H9 (cell line): ENCODE measurements around the gene WNT4. TPM values are rescaled to one million over a fixed set of nuclear protein-coding genes. Genes with fewer than 3 reads are reported as not detected.

Experiments used
- DNase-seq: peaks from one replicate; pipeline ENCODE4 v3.0.0-alpha.2; 2017
- H2AFZ ChIP-seq: one replicate; pipeline ENCODE4 v1.6.1; 2013; ENCODE audit warnings: mild to moderate bottlenecking, low read length, control low read depth, moderate library complexity
- H2AK5ac ChIP-seq: 2 replicates; pipeline ENCODE4 v1.6.1; 2013; ENCODE audit warnings: low read length, control low read depth, mixed read lengths; ENCODE audit not compliant: insufficient read length
- H2BK120ac ChIP-seq: one replicate; pipeline ENCODE4 v1.6.1; 2013; ENCODE audit warnings: low read depth, mild to moderate bottlenecking, low read length, control low read depth, inconsistent platforms; ENCODE audit not compliant: poor library complexity, severe bottlenecking
- H2BK12ac ChIP-seq: 2 replicates; pipeline ENCODE4 v1.6.1; 2013; ENCODE audit warnings: low read length, control low read depth, mixed read lengths, low read depth; ENCODE audit not compliant: insufficient read length
- H2BK15ac ChIP-seq: 2 replicates; pipeline ENCODE4 v1.6.1; 2013; ENCODE audit warnings: low read depth, low read length, control low read depth
- H2BK20ac ChIP-seq: one replicate; pipeline ENCODE4 v1.6.1; 2013; ENCODE audit warnings: low read depth, mild to moderate bottlenecking, low read length, control low read depth, inconsistent platforms; ENCODE audit not compliant: poor library complexity, severe bottlenecking
- H2BK5ac ChIP-seq: 2 replicates; pipeline ENCODE4 v1.6.1; 2013; ENCODE audit warnings: low read length, control low read depth, mixed read lengths; ENCODE audit not compliant: insufficient read length
- H3K14ac ChIP-seq: 2 replicates; pipeline ENCODE4 v1.6.1; 2013; ENCODE audit warnings: low read length, control low read depth; ENCODE audit not compliant: insufficient read depth
- H3K18ac ChIP-seq: 2 replicates; pipeline ENCODE4 v1.6.1; 2013; ENCODE audit warnings: low read depth, mild to moderate bottlenecking, mixed read lengths, low read length, control low read depth; ENCODE audit not compliant: insufficient read length
- H3K23ac ChIP-seq: 2 replicates; pipeline ENCODE4 v1.6.1; 2013; ENCODE audit warnings: low read length, control low read depth, mixed read lengths, low read depth; ENCODE audit not compliant: insufficient read length
- H3K23me2 ChIP-seq: 2 replicates; pipeline ENCODE4 v1.6.1; 2013; ENCODE audit warnings: low read depth, mild to moderate bottlenecking, mixed read lengths, low read length, control low read depth; ENCODE audit not compliant: insufficient read length, poor library complexity, severe bottlenecking
- H3K27ac ChIP-seq: 2 replicates; pipeline ENCODE4 v1.5.1; 2013; ENCODE audit warnings: low read length, control low read depth, mixed read lengths, low read depth; ENCODE audit not compliant: insufficient read length
- H3K27me3 ChIP-seq: 2 replicates; pipeline ENCODE4 v1.6.1; 2013; ENCODE audit warnings: low read length, control low read depth, inconsistent platforms; ENCODE audit not compliant: insufficient read depth
- H3K4ac ChIP-seq: 2 replicates; pipeline ENCODE4 v1.6.1; 2013; ENCODE audit warnings: low read depth, mild to moderate bottlenecking, control low read depth, inconsistent platforms, low read length, moderate library complexity
- H3K4me1 ChIP-seq: 2 replicates; pipeline ENCODE4 v1.6.1; 2013; ENCODE audit warnings: low read length, control low read depth, inconsistent platforms; ENCODE audit not compliant: insufficient read depth
- H3K4me2 ChIP-seq: 2 replicates; pipeline ENCODE4 v1.6.1; 2013; ENCODE audit warnings: low read length, control low read depth, mixed read lengths; ENCODE audit not compliant: insufficient read length, insufficient read depth
- H3K56ac ChIP-seq: 2 replicates; pipeline ENCODE4 v1.6.1; 2013; ENCODE audit warnings: low read depth, mild to moderate bottlenecking, mixed read lengths, low read length, control low read depth; ENCODE audit not compliant: insufficient read length
- H3K79me1 ChIP-seq: 2 replicates; pipeline ENCODE4 v1.6.1; 2013; ENCODE audit warnings: low read depth, mild to moderate bottlenecking, moderate library complexity, low read length, control low read depth, inconsistent platforms; ENCODE audit not compliant: insufficient read depth, poor library complexity, severe bottlenecking
- H3K79me2 ChIP-seq: 2 replicates; pipeline ENCODE4 v1.6.1; 2013; ENCODE audit warnings: low read length, control low read depth, inconsistent platforms; ENCODE audit not compliant: insufficient read depth
- H3K9ac ChIP-seq: 2 replicates; pipeline ENCODE4 v1.6.1; 2013; ENCODE audit warnings: low read length, control low read depth, mixed read lengths; ENCODE audit not compliant: insufficient read length; ENCODE audit errors: extremely low read depth
- H3K9me3 ChIP-seq: one replicate; pipeline ENCODE4 v1.6.1; 2013; ENCODE audit warnings: low read depth, low read length, inconsistent platforms; ENCODE audit not compliant: control insufficient read depth
- H3T11ph ChIP-seq: one replicate; pipeline ENCODE4 v1.6.1; 2013; ENCODE audit warnings: mild to moderate bottlenecking, low read length, control low read depth, inconsistent platforms
- H4K20me1 ChIP-seq: one replicate; pipeline ENCODE4 v1.6.1; 2013; ENCODE audit not compliant: control insufficient read depth, insufficient read length, insufficient read depth
- H4K5ac ChIP-seq: 2 replicates; pipeline ENCODE4 v1.6.1; 2013; ENCODE audit warnings: low read depth, mild to moderate bottlenecking, mixed read lengths, low read length, control low read depth; ENCODE audit not compliant: insufficient read length
- H4K8ac ChIP-seq: replicated peaks from 2 replicates; pipeline ENCODE4 v1.6.1; 2013; ENCODE audit warnings: low read length, control low read depth, mixed read lengths, low read depth; ENCODE audit not compliant: insufficient read length
- H4K91ac ChIP-seq: 2 replicates; pipeline ENCODE4 v1.6.1; 2013; ENCODE audit warnings: low read depth, mild to moderate bottlenecking, moderate library complexity, mixed read lengths, low read length, control low read depth; ENCODE audit not compliant: insufficient read length
- H3K27ac Mint-ChIP-seq, 3 experiments: 2 replicates in 2 of 3; 3 replicates in 1 of 3; pipeline ENCODE4 v1.8.0; 2020 to 2021; ENCODE audit warnings: mixed read lengths in 3 of 3, mild to moderate bottlenecking in 1 of 3, moderate library complexity in 1 of 3
- H3K27me3 Mint-ChIP-seq: 2 replicates; pipeline ENCODE4 v1.8.0; 2021; ENCODE audit warnings: low read depth, mild to moderate bottlenecking, moderate library complexity, mixed read lengths
- H3K36me3 Mint-ChIP-seq, 3 experiments: 2 replicates in 2 of 3; 3 replicates in 1 of 3; pipeline ENCODE4 v1.8.0; 2020 to 2021; ENCODE audit warnings: low read depth in 3 of 3, mixed read lengths in 3 of 3; ENCODE audit not compliant: insufficient read depth in 1 of 3
- H3K4me1 Mint-ChIP-seq, 2 experiments: 2 replicates each; pipeline ENCODE4 v1.8.0; 2020; ENCODE audit warnings: mixed read lengths in 2 of 2
- H3K4me3 Mint-ChIP-seq, 2 experiments: 2 replicates in 1 of 2; 3 replicates in 1 of 2; pipeline ENCODE4 v1.8.0; 2020 to 2021; ENCODE audit warnings: mild to moderate bottlenecking in 2 of 2, mixed read lengths in 2 of 2, moderate library complexity in 1 of 2
- H3K9me3 Mint-ChIP-seq, 2 experiments: 2 replicates in 1 of 2; 3 replicates in 1 of 2; pipeline ENCODE4 v1.8.0; 2020; ENCODE audit warnings: mild to moderate bottlenecking in 2 of 2, mixed read lengths in 2 of 2, moderate library complexity in 1 of 2
- CTCF ChIP-seq: fragments of 200-600 bp; sonication (generic); conservative IDR thresholded peaks from 3 replicates; pipeline ENCODE4 v1.8.0; 2021; ENCODE audit warnings: antibody characterized with exemption, mild to moderate bottlenecking
- WGBS: extraction: QIAGEN DNeasy Blood & Tissue Kit; methylation state at CpG from one replicate; pipeline ENCODE4 v1.1.7; 2013; ENCODE audit warnings: missing lambda C conversion rate, low lambda C conversion rate, mixed read lengths; ENCODE audit not compliant: insufficient read length; ENCODE audit errors: extremely low coverage; 5-methylcytosine and 5-hydroxymethylcytosine counted together
- total RNA-seq: library from RNA; stranded (reverse); gene quantifications from 2 replicates; pipeline ENCODE4 v1.2.1, GENCODE V29; 2021

WNT4 gene
- total RNA-seq, 1 experiment from 2014 or later, result 1.4 TPM

DNA sequence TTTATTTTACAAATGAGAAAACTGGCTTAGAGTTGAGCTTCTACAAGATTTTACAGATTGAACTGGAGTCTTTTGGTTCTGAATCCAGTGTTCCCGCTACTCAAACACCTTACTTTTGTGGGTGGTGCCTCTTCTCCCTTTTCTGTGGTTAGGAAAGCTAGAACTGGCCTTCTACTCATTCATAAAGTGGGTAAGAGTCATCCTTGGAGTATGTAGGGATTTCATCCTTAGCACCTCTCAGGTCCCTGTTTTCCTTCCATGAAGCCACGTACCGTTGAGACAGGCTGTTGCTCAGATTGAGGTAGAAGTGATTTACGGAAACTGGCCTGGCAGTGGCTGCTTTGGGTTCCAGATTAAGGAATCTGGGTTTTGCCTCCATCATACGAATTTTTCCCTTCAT lies 35.8 kb downstream of the WNT4 start:
- H3K79me1 ChIP-seq, result peaks cover 6% of the 10 kb centered on the region
- H3K23ac ChIP-seq, result no peak overlapping the region
- no peak overlapping the region for H3K4ac ChIP-seq
- no peak overlapping the region for H2BK20ac ChIP-seq
- no peak overlapping the region for H4K91ac ChIP-seq
- no peak overlapping the region for H2AFZ ChIP-seq
- H3K18ac ChIP-seq, result no peak overlapping the region
- no CpG with 5 or more reads among the region's 5 CpGs for WGBS
- H3K27me3 ChIP-seq, result no peaks in the 10 kb centered on the region
- H4K8ac ChIP-seq, result no peak overlapping the region
- no peak overlapping the region for H2BK5ac ChIP-seq
- no peak overlapping the region for H2BK120ac ChIP-seq
- TF ChIP-seq CTCF, result no peak
- no peaks in the 10 kb centered on the region for H3K9me3 ChIP-seq
- no peak overlapping the region for H2AK5ac ChIP-seq
- no peaks in the 10 kb centered on the region for H3K9me3 Mint-ChIP-seq
- H2BK12ac ChIP-seq, result no peak overlapping the region
- no peak overlapping the region for H3K27ac ChIP-seq
- peaks cover 0 to 9% (median 3%) of the 10 kb centered on the region in 3 experiments; a peak in 6 of 7 replicates for H3K36me3 Mint-ChIP-seq
- H3K14ac ChIP-seq, result no peak overlapping the region
- no peak for DNase-seq
- H3K4me1 ChIP-seq, result no peaks in the 10 kb centered on the region
- H3K79me2 ChIP-seq, result no peaks in the 10 kb centered on the region
- no peak overlapping the region for H3K56ac ChIP-seq
- no peaks in the 10 kb centered on the region for H3K23me2 ChIP-seq
- peaks cover 11 to 14% of the 10 kb centered on the region in 2 experiments for H3K4me1 Mint-ChIP-seq
- no peak overlapping the region for H3K4me2 ChIP-seq
- H4K20me1 ChIP-seq, result no peaks in the 10 kb centered on the region
- no peak overlapping the region for H3T11ph ChIP-seq
- no peak overlapping the region for H2BK15ac ChIP-seq
- H3K27ac Mint-ChIP-seq, result 0 out of 7 replicates have a peak overlapping the region, but pooled peaks of 1 of the 3 experiments have one; percentile 14
- H4K5ac ChIP-seq, result no peak overlapping the region
- H3K9ac ChIP-seq, result no peak overlapping the region
- no peaks in the 10 kb centered on the region for H3K27me3 Mint-ChIP-seq
- H3K4me3 Mint-ChIP-seq, result no peak overlapping the region
